ENCODE data around the gene TTBK1.

Gene TTBK1

GRCh38 chr6:43242908-43243663 lies at the start of gene TTBK1:
TSS of gene TTBK1 (plus strand) at chr6:43243481. CDS start at chr6:43246661, 3,180 bp downstream.
- DNase-seq: no peak

- no peak for DNase-seq
Measured at GRCh38 chr6:43193929-43194328, 49.4 kb upstream of the TTBK1 start.

- no peak for DNase-seq
Measured at GRCh38 chr6:43196337-43196736, 46.9 kb upstream of the TTBK1 start.

GRCh38 chr6:43199912-43200311 lies 43.4 kb upstream of the TTBK1 start:
- DNase-seq: no peak

GRCh38 chr6:43200541-43200940 lies 42.7 kb upstream of the TTBK1 start:
- DNase-seq: no peak

GRCh38 chr6:43202451-43202850 lies 40.8 kb upstream of the TTBK1 start:
- DNase-seq: no peak

GRCh38 chr6:43203029-43203717 lies 40.1 kb upstream of the TTBK1 start:
- no peak for DNase-seq

- DNase-seq: no peak
Measured at GRCh38 chr6:43203718-43204095, 39.6 kb upstream of the TTBK1 start.

- no peak for DNase-seq
Measured at GRCh38 chr6:43204271-43205105, 38.8 kb upstream of the TTBK1 start.

GRCh38 chr6:43205849-43206248 lies 37.4 kb upstream of the TTBK1 start:
- no peak for DNase-seq

GRCh38 chr6:43207286-43207685 lies 36.0 kb upstream of the TTBK1 start:
- no peak for DNase-seq

GRCh38 chr6:43211955-43212354 lies 31.3 kb upstream of the TTBK1 start:
- no peak for DNase-seq

- DNase-seq: no peak
Measured at GRCh38 chr6:43213431-43213830, 29.9 kb upstream of the TTBK1 start.

- no peak for DNase-seq
Measured at GRCh38 chr6:43215066-43215465, 28.2 kb upstream of the TTBK1 start.

GRCh38 chr6:43216200-43216599 lies 27.1 kb upstream of the TTBK1 start:
- no peak for DNase-seq

- DNase-seq: no peak
Measured at GRCh38 chr6:43217351-43217750, 25.9 kb upstream of the TTBK1 start.

GRCh38 chr6:43219119-43219518 lies 24.2 kb upstream of the TTBK1 start:
- no peak for DNase-seq

- DNase-seq: no peak
Measured at GRCh38 chr6:43219814-43220213, 23.5 kb upstream of the TTBK1 start.

- no peak for DNase-seq
Measured at GRCh38 chr6:43220439-43220951, 22.8 kb upstream of the TTBK1 start.

- DNase-seq: no peak
Measured at GRCh38 chr6:43221046-43221972, 22.0 kb upstream of the TTBK1 start.

GRCh38 chr6:43222418-43223059 lies 20.7 kb upstream of the TTBK1 start:
- DNase-seq: no peak

- DNase-seq: no peak
Measured at GRCh38 chr6:43223175-43223574, 20.1 kb upstream of the TTBK1 start.

Data from NCI-H2081 treated with DMSO at 0.1 percent for 48 hours (cell line).